GM12874 (cell line): ENCODE data around the gene PELO.

ENCODE experiments used
- TF ChIP-seq, protein P1 (sequence below): IDR thresholded peaks from 2 replicates; pipeline ENCODE4 v1.5.1; 2011; ENCODE audit warnings: low read depth, mild to moderate bottlenecking, control low read depth, low read length, moderate library complexity; ENCODE audit not compliant: insufficient read depth

PELO gene

DNA sequence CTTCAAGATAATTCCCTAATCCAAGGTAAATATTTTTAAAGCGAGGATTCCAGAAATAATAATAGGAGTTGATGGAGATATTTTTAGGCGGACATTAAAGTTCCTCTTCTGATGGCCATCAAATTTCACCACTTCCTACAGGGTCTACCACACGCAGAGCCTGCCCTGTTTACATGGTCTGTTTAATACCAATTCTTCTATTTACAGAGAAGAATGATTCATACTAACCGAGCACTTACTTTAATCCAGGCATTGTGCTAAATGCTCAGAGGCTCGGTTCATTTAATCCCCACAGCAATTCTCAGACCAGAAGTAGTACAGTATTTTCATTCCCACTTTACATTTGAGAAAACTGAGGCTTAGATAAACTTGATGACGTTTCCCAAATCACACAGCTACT is 3.0 kb upstream of the PELO start:
- TF ChIP-seq, protein P1, sequence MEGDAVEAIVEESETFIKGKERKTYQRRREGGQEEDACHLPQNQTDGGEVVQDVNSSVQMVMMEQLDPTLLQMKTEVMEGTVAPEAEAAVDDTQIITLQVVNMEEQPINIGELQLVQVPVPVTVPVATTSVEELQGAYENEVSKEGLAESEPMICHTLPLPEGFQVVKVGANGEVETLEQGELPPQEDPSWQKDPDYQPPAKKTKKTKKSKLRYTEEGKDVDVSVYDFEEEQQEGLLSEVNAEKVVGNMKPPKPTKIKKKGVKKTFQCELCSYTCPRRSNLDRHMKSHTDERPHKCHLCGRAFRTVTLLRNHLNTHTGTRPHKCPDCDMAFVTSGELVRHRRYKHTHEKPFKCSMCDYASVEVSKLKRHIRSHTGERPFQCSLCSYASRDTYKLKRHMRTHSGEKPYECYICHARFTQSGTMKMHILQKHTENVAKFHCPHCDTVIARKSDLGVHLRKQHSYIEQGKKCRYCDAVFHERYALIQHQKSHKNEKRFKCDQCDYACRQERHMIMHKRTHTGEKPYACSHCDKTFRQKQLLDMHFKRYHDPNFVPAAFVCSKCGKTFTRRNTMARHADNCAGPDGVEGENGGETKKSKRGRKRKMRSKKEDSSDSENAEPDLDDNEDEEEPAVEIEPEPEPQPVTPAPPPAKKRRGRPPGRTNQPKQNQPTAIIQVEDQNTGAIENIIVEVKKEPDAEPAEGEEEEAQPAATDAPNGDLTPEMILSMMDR = no peak

DNA sequence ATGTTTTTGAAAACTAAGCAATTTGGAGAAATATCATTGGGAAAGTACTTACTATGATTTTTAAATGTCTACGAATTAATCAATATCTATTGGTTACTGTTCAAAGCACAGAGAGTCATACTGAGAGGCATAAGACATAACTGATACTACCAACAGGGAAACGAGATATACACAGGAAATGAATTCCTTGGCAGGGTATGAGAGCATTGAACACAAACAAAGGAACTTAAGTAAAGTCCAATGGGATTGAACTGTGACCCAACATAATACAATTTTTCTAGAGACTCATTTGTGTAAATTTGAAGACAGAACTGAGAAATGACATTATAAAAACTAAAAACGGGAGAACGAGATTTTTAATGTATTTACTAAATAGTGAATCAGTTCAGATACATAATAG is 1.3 kb upstream of the PELO start:
- TF ChIP-seq, protein P1 = no peak

DNA sequence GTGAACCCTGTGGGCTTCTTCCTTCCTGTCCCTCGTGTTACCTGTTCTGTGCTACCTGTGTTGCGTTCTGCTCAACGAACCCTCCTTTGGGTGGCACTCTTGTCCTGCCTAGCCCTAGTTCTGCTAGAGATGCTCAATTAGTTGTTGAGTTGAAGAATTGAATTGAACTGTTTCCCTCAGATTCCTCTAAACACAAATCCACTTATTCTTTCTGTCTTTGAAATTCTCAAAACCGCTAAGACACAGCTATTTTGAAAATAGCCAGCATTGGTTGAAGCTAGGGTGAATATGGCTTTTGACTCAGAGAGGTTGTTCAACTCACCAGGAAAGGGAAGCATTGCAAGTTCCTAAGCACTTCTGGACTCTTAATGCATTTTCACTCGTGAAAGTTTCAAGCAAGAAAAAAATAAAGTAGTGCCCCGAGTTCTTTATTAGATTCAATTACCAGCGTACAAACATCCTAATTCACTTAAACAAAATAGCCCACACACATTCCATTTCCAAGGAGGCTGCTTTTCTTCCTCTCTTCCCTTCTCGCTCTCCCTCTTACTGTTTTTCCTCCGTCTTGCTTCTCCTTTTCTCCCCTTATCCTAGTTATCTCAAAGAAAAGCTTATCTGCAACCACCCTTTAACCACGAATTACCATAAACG is 642 bp upstream of the PELO start:
- TF ChIP-seq, protein P1 = peak; percentile 45

DNA sequence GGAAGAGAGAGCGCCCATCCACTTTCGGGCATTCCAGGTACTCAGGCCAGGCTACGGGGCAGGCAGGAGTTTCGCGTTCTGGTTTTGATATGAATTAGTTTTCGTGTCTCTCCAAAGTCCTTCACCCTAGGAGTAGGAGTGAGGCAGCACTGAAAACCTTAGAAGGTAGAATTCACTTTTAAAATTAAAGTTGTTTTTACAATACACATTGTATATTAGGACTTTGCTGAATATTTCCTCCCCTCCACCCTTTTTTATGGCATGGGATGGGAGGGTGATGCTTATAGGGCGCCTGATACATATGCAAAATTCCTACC is 747 bp downstream of the PELO start:
- TF ChIP-seq, protein P1 = no peak

DNA sequence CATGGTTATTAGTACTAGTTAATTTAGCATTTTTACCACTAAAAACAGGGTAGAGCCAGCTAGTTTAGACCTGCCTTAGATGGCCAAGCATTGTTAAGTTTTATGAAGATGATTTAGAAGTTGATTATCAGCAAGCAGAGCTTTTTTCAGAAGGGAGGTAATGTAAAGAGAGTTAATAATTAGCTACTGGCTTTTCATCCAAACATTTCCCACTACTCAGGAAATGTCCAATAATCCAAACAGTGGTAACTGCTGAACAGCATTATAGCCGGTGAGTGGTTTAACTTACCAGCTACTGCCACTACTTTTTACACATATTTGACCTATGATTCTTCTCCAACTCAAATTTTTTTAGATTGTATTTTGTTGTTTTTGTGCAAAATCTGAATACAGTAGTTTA is 1.7 kb downstream of the PELO start:
- TF ChIP-seq, protein P1 = no peak

DNA sequence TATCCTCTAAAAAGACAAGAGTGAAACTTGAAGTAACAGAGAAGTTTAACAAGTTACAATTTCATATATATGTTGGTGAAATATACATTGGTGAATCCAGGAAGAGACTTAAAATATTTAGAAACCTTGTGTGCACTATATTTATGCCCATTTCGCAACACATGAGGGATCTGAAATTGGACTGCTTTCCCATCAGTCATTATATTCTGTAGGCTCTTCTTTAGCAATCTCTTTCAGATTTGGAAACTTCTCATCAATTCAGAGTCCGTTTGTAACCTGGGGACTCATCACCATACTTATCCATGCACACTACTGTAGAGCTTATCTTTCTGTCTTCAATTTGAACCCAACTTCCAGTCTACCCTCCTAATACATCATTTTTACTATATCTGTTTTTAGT is 2.1 kb downstream of the PELO start:
- TF ChIP-seq, protein P1 = no peak

DNA sequence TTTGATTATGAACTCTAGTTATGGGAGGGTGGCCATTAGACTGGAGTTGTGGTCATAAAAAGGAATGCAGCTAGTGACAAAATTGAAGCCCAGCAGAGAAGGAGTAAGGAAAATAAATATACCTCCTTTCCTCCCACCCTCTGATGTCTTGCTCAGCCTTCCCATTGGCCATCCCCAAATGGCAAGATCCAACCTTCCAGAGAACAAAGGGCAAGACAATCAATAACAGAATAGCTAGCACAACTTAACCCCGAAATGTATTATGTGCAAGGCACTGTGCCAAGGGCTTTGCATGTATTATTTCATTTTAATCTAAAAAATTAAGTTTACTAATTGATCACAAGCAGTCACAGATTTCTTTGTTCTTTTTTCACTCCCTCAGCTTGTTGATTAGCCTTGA is 3.6 kb downstream of the PELO start:
- TF ChIP-seq, protein P1 = no peak

DNA sequence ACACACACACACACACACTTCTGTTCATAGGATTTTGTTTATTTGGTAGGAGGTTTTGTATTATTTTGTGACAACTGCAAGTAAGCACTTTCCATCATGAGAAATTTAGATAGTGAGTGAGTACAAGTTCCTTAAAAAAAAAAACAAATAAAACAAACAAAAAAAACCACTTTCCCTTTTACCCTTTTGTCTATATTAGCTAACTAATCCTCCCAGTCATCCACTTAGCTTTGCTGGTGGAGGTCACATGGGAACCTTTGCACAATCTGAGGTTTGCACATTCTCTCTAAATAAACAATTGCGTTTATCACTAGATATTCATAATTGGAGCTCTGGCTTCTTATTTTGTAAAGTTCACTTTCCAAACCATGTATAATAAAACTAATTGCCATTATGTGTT is 6.8 kb downstream of the PELO start:
- TF ChIP-seq, protein P1 = no peak
